Thyroid gland (tissue), 4 donors: ENCODE results near the gene PRAMEF18.
"Not testable (repeated sequence)": the region's sequence is repeated elsewhere in the genome, so short reads cannot be mapped to it uniquely, and the experiment has no call there.

ENCODE experiments used
- POLR2A ChIP-seq, 2 donors: fragments of 450-650 bp; IDR thresholded peaks; one replicate each; pipeline ENCODE4 v1.6.1; 2017; ENCODE audit warnings: antibody characterized with exemption in 2 of 2, mild to moderate bottlenecking in 2 of 2, moderate library complexity in 1 of 2
- TF ChIP-seq, protein P1 (sequence below), 6 experiments: fragments of 200-600 bp in 3 of 6; fragments of 450-650 bp in 3 of 6; sonication (generic) in 3 of 6; IDR thresholded peaks; one replicate each; pipeline ENCODE4 v1.5.1; 2016 to 2019; ENCODE audit warnings: antibody characterized with exemption in 6 of 6, mild to moderate bottlenecking in 2 of 6, inconsistent platforms in 1 of 6, moderate library complexity in 1 of 6

DNA sequence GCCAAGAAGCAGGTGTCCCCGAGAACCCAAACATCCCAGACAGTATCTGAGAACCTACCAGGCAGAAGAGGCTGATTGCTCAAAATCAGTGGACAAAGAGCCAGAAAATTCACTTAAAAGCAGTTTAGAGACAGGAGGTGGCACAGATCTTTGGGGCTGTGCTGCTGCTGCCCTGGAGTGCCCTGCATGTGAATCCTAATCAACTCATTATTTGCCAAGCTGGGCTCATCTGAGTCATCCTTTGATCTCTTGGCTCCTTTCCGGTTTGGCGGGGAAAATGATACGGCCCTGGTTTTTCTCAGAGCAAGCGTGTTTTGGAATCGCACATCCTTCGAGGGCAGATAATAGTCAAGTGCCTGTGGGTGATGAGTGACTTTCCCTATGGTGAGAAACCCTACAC, 9.3 kb downstream of the PRAMEF18 start:
- not testable (repeated sequence) for TF ChIP-seq POLR2A (IDR thresholded peaks at IDR 0.05)
- TF ChIP-seq, protein P1, sequence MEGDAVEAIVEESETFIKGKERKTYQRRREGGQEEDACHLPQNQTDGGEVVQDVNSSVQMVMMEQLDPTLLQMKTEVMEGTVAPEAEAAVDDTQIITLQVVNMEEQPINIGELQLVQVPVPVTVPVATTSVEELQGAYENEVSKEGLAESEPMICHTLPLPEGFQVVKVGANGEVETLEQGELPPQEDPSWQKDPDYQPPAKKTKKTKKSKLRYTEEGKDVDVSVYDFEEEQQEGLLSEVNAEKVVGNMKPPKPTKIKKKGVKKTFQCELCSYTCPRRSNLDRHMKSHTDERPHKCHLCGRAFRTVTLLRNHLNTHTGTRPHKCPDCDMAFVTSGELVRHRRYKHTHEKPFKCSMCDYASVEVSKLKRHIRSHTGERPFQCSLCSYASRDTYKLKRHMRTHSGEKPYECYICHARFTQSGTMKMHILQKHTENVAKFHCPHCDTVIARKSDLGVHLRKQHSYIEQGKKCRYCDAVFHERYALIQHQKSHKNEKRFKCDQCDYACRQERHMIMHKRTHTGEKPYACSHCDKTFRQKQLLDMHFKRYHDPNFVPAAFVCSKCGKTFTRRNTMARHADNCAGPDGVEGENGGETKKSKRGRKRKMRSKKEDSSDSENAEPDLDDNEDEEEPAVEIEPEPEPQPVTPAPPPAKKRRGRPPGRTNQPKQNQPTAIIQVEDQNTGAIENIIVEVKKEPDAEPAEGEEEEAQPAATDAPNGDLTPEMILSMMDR (IDR thresholded peaks at IDR 0.05), result not testable (repeated sequence)
